Kidney glomerular epithelial cell (primary cell): Measurements from ENCODE around the gene ARL6.

ENCODE experiments used
- DNase-seq: peaks from one replicate; lab custom pipeline; 2025; lab: John Stamatoyannopoulos, UW

Gene ARL6

GRCh38 chr3:97764407-97765238, at the start of gene ARL6:
Gene ARL6 (plus strand): TSS chr3:97764758. CDS start chr3:97768108, 3,350 bp downstream.
- DNase-seq = peak; percentile 88

- DNase-seq = peak; percentile 68
Measured at GRCh38 chr3:97719156-97719821, 45.3 kb upstream of the ARL6 start.

GRCh38 chr3:97720417-97720816, 44.1 kb upstream of the ARL6 start:
- DNase-seq = no peak

GRCh38 chr3:97721446-97721845, 43.1 kb upstream of the ARL6 start:
- no peak for DNase-seq

- DNase-seq = peak; percentile 22
Measured at GRCh38 chr3:97736928-97737327, 27.6 kb upstream of the ARL6 start.

GRCh38 chr3:97738761-97739160, 25.8 kb upstream of the ARL6 start:
- no peak for DNase-seq

GRCh38 chr3:97742036-97742435, 22.5 kb upstream of the ARL6 start:
- no peak for DNase-seq

- DNase-seq = no peak
Measured at GRCh38 chr3:97744289-97744688, 20.3 kb upstream of the ARL6 start.

- no peak for DNase-seq
Measured at GRCh38 chr3:97763586-97764406, 762 bp upstream of the ARL6 start.

GRCh38 chr3:97765336-97765735, 778 bp downstream of the ARL6 start:
- no peak for DNase-seq

GRCh38 chr3:97772926-97773325, 8.4 kb downstream of the ARL6 start:
- DNase-seq = no peak

- no peak for DNase-seq
Measured at GRCh38 chr3:97778152-97778551, 13.6 kb downstream of the ARL6 start.

GRCh38 chr3:97793420-97794019, 29.0 kb downstream of the ARL6 start:
- DNase-seq = peak; percentile 43

- no peak for DNase-seq
Measured at GRCh38 chr3:97795951-97796350, 31.4 kb downstream of the ARL6 start.

- DNase-seq = no peak
Measured at GRCh38 chr3:97804471-97804870, 39.9 kb downstream of the ARL6 start.

- no peak for DNase-seq
Measured at GRCh38 chr3:97810779-97811390, 46.3 kb downstream of the ARL6 start.

- DNase-seq = no peak
Measured at GRCh38 chr3:97815149-97815917, 50.8 kb downstream of the ARL6 start.

GRCh38 chr3:97816811-97817210, 52.3 kb downstream of the ARL6 start:
- no peak for DNase-seq

GRCh38 chr3:97817965-97818364, 53.4 kb downstream of the ARL6 start:
- DNase-seq = no peak

GRCh38 chr3:97820780-97821179, 56.2 kb downstream of the ARL6 start:
- DNase-seq = no peak

- peak; percentile 31 for DNase-seq
Measured at GRCh38 chr3:97821287-97821773, 56.8 kb downstream of the ARL6 start.
